Suprapubic skin (tissue), 4 donors: Measurements from ENCODE around the gene ARFGAP1. TPM values are rescaled to one million over a fixed set of nuclear protein-coding genes. Genes with fewer than 3 reads are reported as not detected.

Experiments
- DNase-seq, 2 donors: peaks; one replicate each; pipeline ENCODE4 v3.0.0-alpha.2; 2019; ENCODE audit warnings: low spot score in 2 of 2
- H3K27ac ChIP-seq: fragments of 200-600 bp; sonication (generic); one replicate; pipeline ENCODE4 v1.5.1; 2019
- H3K27me3 ChIP-seq: fragments of 200-600 bp; sonication (generic); one replicate; pipeline ENCODE4 v1.5.1; 2019
- H3K36me3 ChIP-seq: fragments of 200-600 bp; sonication (generic); one replicate; pipeline ENCODE4 v1.5.1; 2019
- H3K4me1 ChIP-seq: fragments of 200-600 bp; sonication (generic); one replicate; pipeline ENCODE4 v1.5.1; 2019
- H3K4me3 ChIP-seq: fragments of 200-600 bp; sonication (generic); one replicate; pipeline ENCODE4 v1.5.1; 2019; ENCODE audit warnings: mild to moderate bottlenecking
- H3K9me3 ChIP-seq: fragments of 200-600 bp; sonication (generic); one replicate; pipeline ENCODE4 v1.5.1; 2019
- EP300 ChIP-seq: sonication (generic); formaldehyde crosslinking; IDR thresholded peaks from one replicate; pipeline ENCODE4 v1.6.1; 2017; ENCODE audit warnings: antibody characterized with exemption
- POLR2A ChIP-seq, 2 donors: fragments of 450-650 bp; IDR thresholded peaks; one replicate each; pipeline ENCODE4 v1.6.1; 2017; ENCODE audit warnings: antibody characterized with exemption in 2 of 2, mild to moderate bottlenecking in 2 of 2, moderate library complexity in 2 of 2
- POLR2AphosphoS5 ChIP-seq, 3 donors: sonication (generic); formaldehyde crosslinking; IDR thresholded peaks; one replicate each; pipeline ENCODE4 v1.6.1; 2017; ENCODE audit warnings: antibody characterized with exemption in 3 of 3
- WGBS: methylation state at CpG from one replicate; pipeline ENCODE4 v1.1.5; 2018; 5-methylcytosine and 5-hydroxymethylcytosine counted together
- total RNA-seq, 4 donors: library from RNA; depleted of rRNA; stranded (reverse); fragments of >200 nt; gene quantifications; one replicate each; pipeline ENCODE4 v1.1.0, GENCODE V29; 2016
- TF ChIP-seq, protein P1 (sequence below), 2 donors: fragments of 200-600 bp in 1 of 2; fragments of 450-650 bp in 1 of 2; sonication (generic) in 1 of 2; IDR thresholded peaks; one replicate each; pipeline ENCODE4 v1.5.1; 2016 to 2019; ENCODE audit warnings: antibody characterized with exemption in 2 of 2, mild to moderate bottlenecking in 1 of 2, moderate library complexity in 1 of 2

ARFGAP1 gene
- total RNA-seq, 4 donors from 2014 or later, result 38.6 to 84.9 (median 43.4) TPM

GRCh38 chr20:63243604-63244247 lies 28.9 kb upstream of the ARFGAP1 start:
- 90% methylated on average over 11 of the region's 25 CpGs for WGBS
- no peak overlapping the region for H3K27ac ChIP-seq
- no peak for DNase-seq
- no peak overlapping the region for H3K4me3 ChIP-seq
- no peaks in the 10 kb centered on the region for H3K9me3 ChIP-seq
- H3K36me3 ChIP-seq, result no peaks in the 10 kb centered on the region
- TF ChIP-seq POLR2AphosphoS5 (IDR thresholded peaks at IDR 0.05) (no peak), EP300 (no peak), POLR2A (IDR thresholded peaks at IDR 0.05) (no peak)
- TF ChIP-seq, protein P1, sequence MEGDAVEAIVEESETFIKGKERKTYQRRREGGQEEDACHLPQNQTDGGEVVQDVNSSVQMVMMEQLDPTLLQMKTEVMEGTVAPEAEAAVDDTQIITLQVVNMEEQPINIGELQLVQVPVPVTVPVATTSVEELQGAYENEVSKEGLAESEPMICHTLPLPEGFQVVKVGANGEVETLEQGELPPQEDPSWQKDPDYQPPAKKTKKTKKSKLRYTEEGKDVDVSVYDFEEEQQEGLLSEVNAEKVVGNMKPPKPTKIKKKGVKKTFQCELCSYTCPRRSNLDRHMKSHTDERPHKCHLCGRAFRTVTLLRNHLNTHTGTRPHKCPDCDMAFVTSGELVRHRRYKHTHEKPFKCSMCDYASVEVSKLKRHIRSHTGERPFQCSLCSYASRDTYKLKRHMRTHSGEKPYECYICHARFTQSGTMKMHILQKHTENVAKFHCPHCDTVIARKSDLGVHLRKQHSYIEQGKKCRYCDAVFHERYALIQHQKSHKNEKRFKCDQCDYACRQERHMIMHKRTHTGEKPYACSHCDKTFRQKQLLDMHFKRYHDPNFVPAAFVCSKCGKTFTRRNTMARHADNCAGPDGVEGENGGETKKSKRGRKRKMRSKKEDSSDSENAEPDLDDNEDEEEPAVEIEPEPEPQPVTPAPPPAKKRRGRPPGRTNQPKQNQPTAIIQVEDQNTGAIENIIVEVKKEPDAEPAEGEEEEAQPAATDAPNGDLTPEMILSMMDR (IDR thresholded peaks at IDR 0.05), result no peak
- peaks cover 37% of the 10 kb centered on the region for H3K27me3 ChIP-seq
- peaks cover 2% of the 10 kb centered on the region for H3K4me1 ChIP-seq

GRCh38 chr20:63244468-63244867 lies 28.1 kb upstream of the ARFGAP1 start:
- Histone ChIP-seq H3K4me3 (no peak overlapping the region), H3K27ac (no peak overlapping the region), H3K27me3 (peaks cover 44% of the 10 kb centered on the region), H3K4me1 (no peaks in the 10 kb centered on the region), H3K9me3 (no peaks in the 10 kb centered on the region), H3K36me3 (no peaks in the 10 kb centered on the region)
- 83% methylated on average over 8 of the region's 10 CpGs for WGBS
- no peak for DNase-seq
- TF ChIP-seq POLR2AphosphoS5 (IDR thresholded peaks at IDR 0.05) (no peak), EP300 (no peak), POLR2A (IDR thresholded peaks at IDR 0.05) (no peak)
- TF ChIP-seq, protein P1 (IDR thresholded peaks at IDR 0.05), result no peak

DNA sequence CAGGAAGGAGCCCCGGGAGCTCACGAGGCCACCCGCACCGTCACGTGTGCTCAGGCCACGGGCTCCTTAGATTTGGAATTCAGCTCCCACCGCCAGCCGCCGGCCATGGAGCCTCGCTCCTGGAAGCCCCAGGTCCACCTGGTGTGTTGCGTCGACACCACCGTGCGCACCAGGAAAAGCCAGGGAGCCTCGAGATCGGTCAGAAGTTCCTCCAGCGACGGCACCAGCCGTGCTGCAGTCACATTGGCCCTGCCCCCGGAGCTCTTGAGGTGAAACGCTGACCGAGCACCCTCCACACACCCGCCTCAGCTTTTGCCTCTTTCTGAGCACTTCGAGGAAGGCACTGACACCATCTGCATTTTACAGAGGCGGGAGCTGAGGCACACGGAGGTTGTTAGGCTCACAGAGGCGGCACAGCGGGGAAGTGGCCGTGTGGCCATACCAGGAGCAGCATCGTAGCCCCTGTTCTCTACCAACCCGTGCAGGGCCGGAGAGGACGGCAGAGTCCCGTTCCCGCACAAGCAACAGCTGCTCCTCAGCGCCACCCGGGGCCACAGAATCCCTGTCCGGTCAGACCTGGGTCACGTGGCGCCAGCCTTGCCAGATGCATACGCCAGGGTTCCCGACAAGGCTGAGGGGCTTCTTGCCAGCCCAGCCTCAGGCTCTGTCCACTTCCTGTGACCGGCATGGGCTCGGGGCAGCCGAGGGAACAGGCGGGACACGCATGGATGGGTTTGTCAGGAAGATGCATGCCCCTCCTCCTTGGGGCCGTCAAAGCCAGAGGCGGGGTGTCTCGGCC lies 25.9 kb upstream of the ARFGAP1 start:
- no peak for TF ChIP-seq EP300
- TF ChIP-seq POLR2AphosphoS5 (IDR thresholded peaks at IDR 0.05), result no peak
- no peak for TF ChIP-seq POLR2A (IDR thresholded peaks at IDR 0.05)
- TF ChIP-seq, protein P1 (IDR thresholded peaks at IDR 0.05), result no peak
- H3K27ac ChIP-seq, result no peak overlapping the region
- no peaks in the 10 kb centered on the region for H3K4me1 ChIP-seq
- DNase-seq, result no peak
- no peaks in the 10 kb centered on the region for H3K9me3 ChIP-seq
- 88% methylated on average over 13 of the region's 50 CpGs for WGBS
- H3K27me3 ChIP-seq, result peaks cover 60% of the 10 kb centered on the region
- no peak overlapping the region for H3K4me3 ChIP-seq
- H3K36me3 ChIP-seq, result no peaks in the 10 kb centered on the region

DNA sequence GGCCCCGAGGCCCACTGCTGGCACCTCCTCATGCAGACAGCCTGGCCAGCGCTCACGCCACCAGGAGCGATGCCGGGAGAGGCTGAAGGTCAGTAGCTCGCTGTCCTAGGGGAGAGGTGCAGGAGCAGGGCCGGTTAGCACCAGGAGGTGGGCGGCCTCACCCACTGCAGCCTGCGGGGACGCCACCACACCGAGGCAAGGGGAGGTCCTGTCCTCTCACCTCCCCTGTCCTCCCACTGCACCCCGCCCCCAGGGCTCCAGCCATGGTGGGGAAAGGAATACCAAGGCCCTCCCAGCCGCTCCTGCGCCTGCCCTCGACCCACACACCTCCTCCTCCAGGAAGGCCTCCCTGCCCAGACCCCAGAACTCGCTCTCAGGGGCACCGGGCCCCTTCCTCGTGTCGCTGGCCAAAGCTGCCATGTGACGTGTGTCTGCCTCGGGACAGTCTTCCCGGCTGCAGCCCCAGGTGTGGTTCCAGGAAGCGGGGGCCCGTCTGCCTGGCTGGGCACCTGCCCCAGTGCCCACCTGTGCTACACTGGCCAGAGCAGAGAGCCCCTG lies 24.9 kb upstream of the ARFGAP1 start:
- H3K36me3 ChIP-seq, result no peaks in the 10 kb centered on the region
- TF ChIP-seq, protein P1 (IDR thresholded peaks at IDR 0.05), result no peak
- TF ChIP-seq EP300 (no peak), POLR2AphosphoS5 (IDR thresholded peaks at IDR 0.05) (no peak), POLR2A (IDR thresholded peaks at IDR 0.05) (no peak)
- no peak overlapping the region for H3K4me3 ChIP-seq
- 76% methylated on average over 5 of the region's 24 CpGs for WGBS
- H3K27ac ChIP-seq, result no peak overlapping the region
- H3K9me3 ChIP-seq, result no peaks in the 10 kb centered on the region
- no peaks in the 10 kb centered on the region for H3K4me1 ChIP-seq
- no peak for DNase-seq
- H3K27me3 ChIP-seq, result peaks cover 68% of the 10 kb centered on the region
